Measurements from ENCODE around the gene KIF12. TPM values are rescaled to one million over a fixed set of nuclear protein-coding genes. Genes with fewer than 3 reads are reported as not detected.

KIF12 gene
- total and polyA plus RNA-seq, 2 of the 13 experiments (the other 11 are each of a cell fraction or from before 2014, with no cell fraction given) = 1.8 to 12.5 TPM

- H3K27me3 ChIP-seq (ENCODE audit: control insufficient read depth in 1 of 2, insufficient read depth in 2 of 2, low read length in 2 of 2) = no peaks in the 10 kb centered on the region
- FAIRE-seq (no peak), DNase-seq (ENCODE audit: low spot score) (no peak), ATAC-seq (no peak)
- no TSS peak for BruUV-seq (replicated peaks)
- H3K36me3 ChIP-seq (replicated peaks in 1 of 2; ENCODE audit: control insufficient read depth in 1 of 2, insufficient read depth in 2 of 2, low read length in 2 of 2) = no peaks in the 10 kb centered on the region
- in situ Hi-C loops (cut with HindIII; ENCODE audit: extremely low pct_ligation_motif_present, low pct_unique_long_range_greater_than_20kb) (no loop called here), intact Hi-C loops (cut with micrococcal nuclease; ENCODE audit: unreplicated experiment) (no loop called here)
- TF ChIP-seq, protein P1, sequence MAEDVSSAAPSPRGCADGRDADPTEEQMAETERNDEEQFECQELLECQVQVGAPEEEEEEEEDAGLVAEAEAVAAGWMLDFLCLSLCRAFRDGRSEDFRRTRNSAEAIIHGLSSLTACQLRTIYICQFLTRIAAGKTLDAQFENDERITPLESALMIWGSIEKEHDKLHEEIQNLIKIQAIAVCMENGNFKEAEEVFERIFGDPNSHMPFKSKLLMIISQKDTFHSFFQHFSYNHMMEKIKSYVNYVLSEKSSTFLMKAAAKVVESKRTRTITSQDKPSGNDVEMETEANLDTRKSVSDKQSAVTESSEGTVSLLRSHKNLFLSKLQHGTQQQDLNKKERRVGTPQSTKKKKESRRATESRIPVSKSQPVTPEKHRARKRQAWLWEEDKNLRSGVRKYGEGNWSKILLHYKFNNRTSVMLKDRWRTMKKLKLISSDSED (CRISPR knock-in tag; IDR thresholded peaks at IDR 0.05) = no peak
- TF ChIP-seq ZSCAN21 (CRISPR knock-in tag; IDR thresholded peaks at IDR 0.05; ENCODE audit: borderline replicate concordance) = no peak
- CTCF ChIA-PET (ENCODE audit: low intra/inter-chr PET ratio, low total read pairs) = no interaction called here
- no peak overlapping the region for H3K4me2 ChIP-seq (ENCODE audit: low read depth, low read length)
- no peak overlapping the region for H3K9ac ChIP-seq (ENCODE audit: insufficient read depth, low read depth, low read length)
- peaks cover 86% of the 10 kb centered on the region for H3K4me1 ChIP-seq (ENCODE audit: insufficient read depth, low read length)
- no peak overlapping the region for H3K27ac ChIP-seq (ENCODE audit: extremely low read length, insufficient read depth, low read length)
- no peaks in the 10 kb centered on the region for H4K20me1 ChIP-seq (ENCODE audit: insufficient read depth, low read length)
- WGBS (ENCODE audit: low lambda C conversion rate) = 22% methylated on average over 2 of the region's 2 CpGs
- no peak overlapping the region for H2AFZ ChIP-seq (ENCODE audit: low read length)
- H3K4me3 ChIP-seq (replicated peaks in 1 of 3; ENCODE audit: insufficient read depth in 1 of 3, low read depth in 2 of 3, low read length in 3 of 3) = no peak overlapping the region
- no peaks in the 10 kb centered on the region for H3K79me2 ChIP-seq (ENCODE audit: insufficient read depth, low read length)
- no peaks in the 10 kb centered on the region for H3K9me3 ChIP-seq (ENCODE audit: low read length)
- POLR2A ChIA-PET = interaction anchor here (1.7 kb wide), 1 partner anchor 39 kb away, joined by 5 read pairs; no protein-coding TSS in a partner anchor
Observed at GRCh38 chr9:114114364-114114763, 15.3 kb upstream of the KIF12 start.

- no peak for DNase-seq (ENCODE audit: low spot score)
- Histone ChIP-seq H3K4me2 (ENCODE audit: low read depth, low read length) (no peak overlapping the region), H3K9me3 (ENCODE audit: low read length) (no peaks in the 10 kb centered on the region), H2AFZ (ENCODE audit: low read length) (no peak overlapping the region), H4K20me1 (ENCODE audit: insufficient read depth, low read length) (no peaks in the 10 kb centered on the region), H3K79me2 (ENCODE audit: insufficient read depth, low read length) (no peaks in the 10 kb centered on the region), H3K36me3 (replicated peaks in 1 of 2; ENCODE audit: control insufficient read depth in 1 of 2, insufficient read depth in 2 of 2, low read length in 2 of 2) (no peaks in the 10 kb centered on the region), H3K27me3 (ENCODE audit: control insufficient read depth in 1 of 2, insufficient read depth in 2 of 2, low read length in 2 of 2) (no peaks in the 10 kb centered on the region), H3K4me3 (replicated peaks in 1 of 3; ENCODE audit: insufficient read depth in 1 of 3, low read depth in 2 of 3, low read length in 3 of 3) (no peak overlapping the region), H3K4me1 (ENCODE audit: insufficient read depth, low read length) (peaks cover 88% of the 10 kb centered on the region), H3K27ac (ENCODE audit: extremely low read length, insufficient read depth, low read length) (no peak overlapping the region), H3K9ac (ENCODE audit: insufficient read depth, low read depth, low read length) (no peak overlapping the region)
- POLR2A ChIA-PET = interaction anchor here (1.0 to 1.7 kb wide), 2 partner anchors 14 to 41 kb away, joined by 3 to 5 read pairs; partner anchors contain the start of gene KIF12
- CTCF ChIA-PET (ENCODE audit: low intra/inter-chr PET ratio, low total read pairs) = no interaction called here
- in situ Hi-C loops (cut with HindIII; ENCODE audit: extremely low pct_ligation_motif_present, low pct_unique_long_range_greater_than_20kb) = no loop called here
- WGBS (ENCODE audit: low lambda C conversion rate) = 28% methylated on average over 10 of the region's 10 CpGs
- no peak for FAIRE-seq
- ATAC-seq = no peak
- intact Hi-C loops (cut with micrococcal nuclease; ENCODE audit: unreplicated experiment) = no loop called here
- TF ChIP-seq EED (CRISPR knock-in tag; IDR thresholded peaks at IDR 0.05) (no peak), HMG20B (CRISPR knock-in tag; conservative IDR thresholded peaks at IDR 0.05) (0 out of 2 replicates have a peak, but pooled peaks have one; percentile 24)
- no TSS peak for BruUV-seq (replicated peaks)
Observed at GRCh38 chr9:114112778-114113584, 13.9 kb upstream of the KIF12 start.
